GM12864 (cell line): ENCODE data around the gene SUCLG2.

Experiments used
- DNase-seq: peaks from one replicate; pipeline ENCODE4 v3.0.0-alpha.2; 2011; ENCODE audit warnings: low read depth
- H3K4me3 ChIP-seq: 2 replicates; pipeline ENCODE4 v1.5.1; 2011; ENCODE audit warnings: mild to moderate bottlenecking, low read depth, low read length, control low read depth
- CTCF ChIP-seq: IDR thresholded peaks from 2 replicates; pipeline ENCODE4 v1.5.1; 2011; ENCODE audit warnings: low read depth, mild to moderate bottlenecking, moderate library complexity, low read length, control low read depth, inconsistent platforms; ENCODE audit errors: missing control alignments

Gene SUCLG2

GRCh38 chr3:67335813-67336212 is 318.6 kb downstream of the SUCLG2 start:
- H3K4me3 ChIP-seq: no peak overlapping the region
- DNase-seq: no peak
- TF ChIP-seq CTCF: no peak

GRCh38 chr3:67334588-67334987 is 319.8 kb downstream of the SUCLG2 start:
- no peak for TF ChIP-seq CTCF
- no peak for DNase-seq
- no peak overlapping the region for H3K4me3 ChIP-seq

DNA sequence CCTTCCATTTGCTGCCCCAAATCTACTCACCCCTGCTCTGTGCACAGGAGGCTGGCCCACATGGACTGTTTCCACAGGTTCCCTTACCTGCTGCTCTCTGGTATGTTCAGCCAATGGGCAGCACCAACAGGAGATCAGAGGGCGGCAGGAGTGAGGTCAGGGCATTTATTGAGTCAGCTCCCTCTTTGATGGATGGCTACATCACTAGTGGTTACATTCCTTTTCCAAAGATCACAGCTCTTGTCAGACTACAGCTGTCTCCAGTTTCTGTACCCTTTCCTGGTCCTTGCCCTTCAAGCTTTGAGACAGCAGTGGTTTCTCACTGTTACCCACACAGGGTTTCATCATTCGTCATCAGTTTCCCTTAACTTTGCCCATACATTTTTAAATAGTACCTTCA is 325.1 kb downstream of the SUCLG2 start:
- no peak for TF ChIP-seq CTCF
- DNase-seq: no peak
- no peak overlapping the region for H3K4me3 ChIP-seq

GRCh38 chr3:67327582-67327981 is 326.8 kb downstream of the SUCLG2 start:
- DNase-seq: no peak
- TF ChIP-seq CTCF: no peak
- H3K4me3 ChIP-seq: no peak overlapping the region

- no peak for DNase-seq
- no peak overlapping the region for H3K4me3 ChIP-seq
- no peak for TF ChIP-seq CTCF
Measured at GRCh38 chr3:67325231-67325630, 329.2 kb downstream of the SUCLG2 start.
